DND-41 (cell line): ENCODE results near the gene ERAP2.

Experiments
- ATAC-seq: fragments of 200-7000 bp; cut with Tn5 transposase; 3 replicates; pipeline ENCODE4 v1.9.1; 2021; ENCODE audit warnings: low read depth; ENCODE audit not compliant: insufficient read depth
- DNase-seq: peaks from one replicate; pipeline ENCODE4 v3.0.0-alpha.2; 2020
- H2AFZ ChIP-seq: 2 replicates; pipeline ENCODE4 v1.6.0; 2012; ENCODE audit warnings: low read depth, low read length
- H3K27ac ChIP-seq: 2 replicates; pipeline ENCODE4 v1.5.1; 2012; ENCODE audit warnings: low read length, inconsistent platforms
- H3K27me3 ChIP-seq: fragments of 200-600 bp; sonication (generic); 2 replicates; pipeline ENCODE4 v1.6.0; 2012; ENCODE audit warnings: low read length, mild to moderate bottlenecking, inconsistent platforms; ENCODE audit not compliant: insufficient read depth, poor library complexity
- H3K36me3 ChIP-seq: 2 replicates; pipeline ENCODE4 v1.5.1; 2012; ENCODE audit warnings: low read length, inconsistent platforms; ENCODE audit not compliant: insufficient read depth
- H3K4me1 ChIP-seq: 2 replicates; pipeline ENCODE4 v1.5.1; 2012; ENCODE audit warnings: mild to moderate bottlenecking, low read length; ENCODE audit not compliant: insufficient read depth
- H3K4me2 ChIP-seq: 2 replicates; pipeline ENCODE4 v1.6.0; 2012; ENCODE audit warnings: mild to moderate bottlenecking, moderate library complexity, low read length, inconsistent platforms; ENCODE audit not compliant: insufficient read depth
- H3K4me3 ChIP-seq, 2 experiments: fragments of 200-600 bp in 1 of 2; shearing (Covaris generic) in 1 of 2; 2 replicates each; pipeline ENCODE4 v1.5.1; 2012 to 2016; ENCODE audit warnings: inconsistent platforms in 2 of 2, low read length in 2 of 2, mild to moderate bottlenecking in 2 of 2, low read depth in 1 of 2, moderate library complexity in 1 of 2
- H3K79me2 ChIP-seq: 2 replicates; pipeline ENCODE4 v1.6.0; 2012; ENCODE audit warnings: low read length, inconsistent platforms; ENCODE audit not compliant: insufficient read depth
- H3K9ac ChIP-seq: 2 replicates; pipeline ENCODE4 v1.6.0; 2012; ENCODE audit warnings: low read depth, mild to moderate bottlenecking, inconsistent platforms, low read length, moderate library complexity
- H3K9me3 ChIP-seq: 2 replicates; pipeline ENCODE4 v1.5.1; 2012; ENCODE audit warnings: low read length, moderate library complexity, mild to moderate bottlenecking, inconsistent platforms; ENCODE audit not compliant: insufficient read depth, severe bottlenecking
- H4K20me1 ChIP-seq: 2 replicates; pipeline ENCODE4 v1.6.0; 2012; ENCODE audit warnings: low read length; ENCODE audit not compliant: insufficient read depth
- CTCF ChIP-seq: IDR thresholded peaks from 2 replicates; pipeline ENCODE4 v1.5.1; 2012; ENCODE audit warnings: borderline replicate concordance, low read length, moderate library complexity, mild to moderate bottlenecking; ENCODE audit not compliant: poor library complexity, severe bottlenecking; ENCODE audit errors: extremely low read depth
- EZH2 ChIP-seq: IDR thresholded peaks from 3 replicates; pipeline ENCODE4 v1.6.1; 2012; ENCODE audit warnings: borderline replicate concordance, low read depth, mild to moderate bottlenecking, moderate library complexity, low read length, inconsistent platforms; ENCODE audit not compliant: severe bottlenecking

Gene ERAP2

GRCh38 chr5:96924016-96924443 lies 47.7 kb downstream of the ERAP2 start:
- Histone ChIP-seq H3K27me3 (no peaks in the 10 kb centered on the region), H3K4me3 (no peak overlapping the region), H2AFZ (no peak overlapping the region), H4K20me1 (no peaks in the 10 kb centered on the region), H3K27ac (no peak overlapping the region), H3K4me2 (no peak overlapping the region), H3K9ac (no peak overlapping the region), H3K79me2 (no peaks in the 10 kb centered on the region), H3K9me3 (no peaks in the 10 kb centered on the region), H3K4me1 (peaks cover 1% of the 10 kb centered on the region; the same call in 1 of the 2 replicates), H3K36me3 (peaks cover 20% of the 10 kb centered on the region)
- TF ChIP-seq CTCF (no peak), EZH2 (no peak)
- ATAC-seq: no peak
- DNase-seq: no peak

DNA sequence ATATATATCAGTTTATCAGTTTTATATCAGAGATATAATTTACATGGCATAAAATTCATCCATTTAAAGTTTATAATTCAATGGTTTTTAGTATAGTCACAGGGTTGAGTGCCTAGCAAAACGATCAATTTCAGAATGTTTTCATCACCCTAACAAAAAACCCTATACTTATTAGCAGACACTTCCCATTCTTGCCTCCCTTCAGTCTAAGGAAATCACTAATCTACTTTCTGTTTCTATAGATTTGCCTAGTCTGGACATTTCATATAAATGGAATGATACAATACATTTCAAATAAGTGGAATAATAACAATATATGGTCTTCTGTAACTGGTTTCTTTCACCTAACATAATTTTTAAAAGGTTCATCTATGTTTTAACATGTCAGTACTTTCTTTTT lies 50.0 kb downstream of the ERAP2 start:
- peaks cover 9% of the 10 kb centered on the region for H3K79me2 ChIP-seq
- H4K20me1 ChIP-seq: no peaks in the 10 kb centered on the region
- H3K9me3 ChIP-seq: no peaks in the 10 kb centered on the region
- H3K36me3 ChIP-seq: peaks cover 7% of the 10 kb centered on the region; the same call in 1 of the 2 replicates
- TF ChIP-seq CTCF (no peak), EZH2 (no peak)
- H3K4me3 ChIP-seq: no peak overlapping the region
- H2AFZ ChIP-seq: no peak overlapping the region
- H3K27ac ChIP-seq: no peak overlapping the region
- ATAC-seq (no peak), DNase-seq (no peak)
- no peak overlapping the region for H3K4me2 ChIP-seq
- no peaks in the 10 kb centered on the region for H3K27me3 ChIP-seq
- H3K4me1 ChIP-seq: peaks cover 18% of the 10 kb centered on the region
- H3K9ac ChIP-seq: no peak overlapping the region

- no peak overlapping the region for H2AFZ ChIP-seq
- H3K9me3 ChIP-seq: no peaks in the 10 kb centered on the region
- no peaks in the 10 kb centered on the region for H4K20me1 ChIP-seq
- no peak overlapping the region for H3K4me3 ChIP-seq
- H3K4me2 ChIP-seq: no peak overlapping the region
- peaks cover 26% of the 10 kb centered on the region for H3K4me1 ChIP-seq
- TF ChIP-seq EZH2: no peak
- no peak for TF ChIP-seq CTCF
- no peak overlapping the region for H3K9ac ChIP-seq
- H3K27ac ChIP-seq: no peak overlapping the region
- peaks cover 7% of the 10 kb centered on the region; the same call in 1 of the 2 replicates for H3K36me3 ChIP-seq
- ATAC-seq: no peak
- no peak for DNase-seq
- H3K27me3 ChIP-seq: no peaks in the 10 kb centered on the region
- H3K79me2 ChIP-seq: peaks cover 13% of the 10 kb centered on the region
Measured at GRCh38 chr5:96927008-96927407, 50.7 kb downstream of the ERAP2 start.
